Measurements from ENCODE around the gene EFNA5.
A peak's percentile ranks its signal among the peaks of the same experiment; 100 is the strongest.

Gene EFNA5

GRCh38 chr5:107428303-107428813, 242.4 kb downstream of the EFNA5 start:
- no peak overlapping the region for H3K4me3 ChIP-seq (replicated peaks; ENCODE audit: low read depth, low read length)
- TF ChIP-seq CTCF (IDR thresholded peaks at IDR 0.05; ENCODE audit: low read length, missing control alignments) = no peak
- peak; percentile 33 for DNase-seq (ENCODE audit: low read depth)

- H3K4me3 ChIP-seq (replicated peaks; ENCODE audit: low read depth, low read length) = no peak overlapping the region
- no peak for TF ChIP-seq CTCF (IDR thresholded peaks at IDR 0.05; ENCODE audit: low read length, missing control alignments)
- DNase-seq (ENCODE audit: low read depth) = no peak
Observed at GRCh38 chr5:107426872-107427271, 243.9 kb downstream of the EFNA5 start.

GRCh38 chr5:107426209-107426608, 244.5 kb downstream of the EFNA5 start:
- H3K4me3 ChIP-seq (replicated peaks; ENCODE audit: low read depth, low read length) = no peak overlapping the region
- DNase-seq (ENCODE audit: low read depth) = no peak
- no peak for TF ChIP-seq CTCF (IDR thresholded peaks at IDR 0.05; ENCODE audit: low read length, missing control alignments)

- DNase-seq (ENCODE audit: low read depth) = peak; percentile 82
- H3K4me3 ChIP-seq (replicated peaks; ENCODE audit: low read depth, low read length) = no peak overlapping the region
- no peak for TF ChIP-seq CTCF (IDR thresholded peaks at IDR 0.05; ENCODE audit: low read length, missing control alignments)
Observed at GRCh38 chr5:107425541-107426031, 245.2 kb downstream of the EFNA5 start.

- DNase-seq (ENCODE audit: low read depth) = no peak
- no peak overlapping the region for H3K4me3 ChIP-seq (replicated peaks; ENCODE audit: low read depth, low read length)
- TF ChIP-seq CTCF (IDR thresholded peaks at IDR 0.05; ENCODE audit: low read length, missing control alignments) = no peak
Observed at GRCh38 chr5:107424491-107424890, 246.2 kb downstream of the EFNA5 start.

GRCh38 chr5:107422494-107422893, 248.2 kb downstream of the EFNA5 start:
- no peak for DNase-seq (ENCODE audit: low read depth)
- TF ChIP-seq CTCF (IDR thresholded peaks at IDR 0.05; ENCODE audit: low read length, missing control alignments) = no peak
- H3K4me3 ChIP-seq (replicated peaks; ENCODE audit: low read depth, low read length) = no peak overlapping the region

GRCh38 chr5:107419498-107419897, 251.2 kb downstream of the EFNA5 start:
- H3K4me3 ChIP-seq (replicated peaks; ENCODE audit: low read depth, low read length) = no peak overlapping the region
- TF ChIP-seq CTCF (IDR thresholded peaks at IDR 0.05; ENCODE audit: low read length, missing control alignments) = no peak
- DNase-seq (ENCODE audit: low read depth) = no peak
